ENCODE data around the gene CD6. TPM values are rescaled to one million over a fixed set of nuclear protein-coding genes. Genes with fewer than 3 reads are reported as not detected.

Gene CD6
- total and polyA plus RNA-seq, 3 donors from 2014 or later: 0.87 to 3.1 (median 1.6) TPM

- Histone ChIP-seq H3K36me3 (ENCODE audit: low read depth, missing control alignments) (no peaks in the 10 kb centered on the region), H3K4me1 (peaks cover 24% of the 10 kb centered on the region), H3K9me3 (no peaks in the 10 kb centered on the region), H3K4me3 (no peak overlapping the region), H3K27ac (no peak overlapping the region), H3K27me3 (no peaks in the 10 kb centered on the region)
- WGBS, 2 donors: 91 to 94% methylated on average over 8 to 15 of the region's 15 CpGs
- no peak for TF ChIP-seq CTCF (IDR thresholded peaks at IDR 0.05)
- no peak for TF ChIP-seq POLR2A (IDR thresholded peaks at IDR 0.05)
- no peak for DNase-seq
- intact Hi-C loops (cut with DNase I; ENCODE audit: low total_unique reads): no loop called here
These were observed 38.2 kb downstream of the CD6 start for GRCh38 chr11:61009392-61010275.

GRCh38 chr11:61010466-61011228 is 39.2 kb downstream of the CD6 start:
- no peak for DNase-seq
- H3K36me3 ChIP-seq (ENCODE audit: low read depth, missing control alignments): no peaks in the 10 kb centered on the region
- 88% methylated on average over 11 to 16 of the region's 16 CpGs for WGBS, 2 donors
- H3K27ac ChIP-seq: no peak overlapping the region
- H3K4me3 ChIP-seq: no peak overlapping the region
- peaks cover 17% of the 10 kb centered on the region for H3K4me1 ChIP-seq
- TF ChIP-seq CTCF (IDR thresholded peaks at IDR 0.05): no peak
- TF ChIP-seq POLR2A (IDR thresholded peaks at IDR 0.05): no peak
- intact Hi-C loops (cut with DNase I; ENCODE audit: low total_unique reads): no loop called here
- H3K27me3 ChIP-seq: no peaks in the 10 kb centered on the region
- no peaks in the 10 kb centered on the region for H3K9me3 ChIP-seq

- H3K4me3 ChIP-seq: no peak overlapping the region
- no peaks in the 10 kb centered on the region for H3K9me3 ChIP-seq
- H3K36me3 ChIP-seq (ENCODE audit: low read depth, missing control alignments): no peaks in the 10 kb centered on the region
- H3K4me1 ChIP-seq: peaks cover 17% of the 10 kb centered on the region
- 48 to 73% methylated on average over 7 of the region's 7 CpGs for WGBS, 2 donors
- TF ChIP-seq POLR2A (IDR thresholded peaks at IDR 0.05) (no peak), CTCF (IDR thresholded peaks at IDR 0.05) (no peak)
- no peaks in the 10 kb centered on the region for H3K27me3 ChIP-seq
- no peak for DNase-seq
- intact Hi-C loops (cut with DNase I; ENCODE audit: low total_unique reads): no loop called here
- no peak overlapping the region for H3K27ac ChIP-seq
These were observed 39.9 kb downstream of the CD6 start for GRCh38 chr11:61011229-61011870.

GRCh38 chr11:61011950-61012736 is 40.7 kb downstream of the CD6 start:
- peaks cover 17% of the 10 kb centered on the region for H3K4me1 ChIP-seq
- TF ChIP-seq CTCF (IDR thresholded peaks at IDR 0.05): no peak
- no peak for TF ChIP-seq POLR2A (IDR thresholded peaks at IDR 0.05)
- no peak overlapping the region for H3K4me3 ChIP-seq
- intact Hi-C loops (cut with DNase I; ENCODE audit: low total_unique reads): no loop called here
- no peaks in the 10 kb centered on the region for H3K27me3 ChIP-seq
- H3K36me3 ChIP-seq (ENCODE audit: low read depth, missing control alignments): no peaks in the 10 kb centered on the region
- no peaks in the 10 kb centered on the region for H3K9me3 ChIP-seq
- H3K27ac ChIP-seq: no peak overlapping the region
- no peak for DNase-seq
- 67 to 74% methylated on average over 8 to 12 of the region's 12 CpGs for WGBS, 2 donors
